Germinal center (tissue), 1 donor: Measurements from ENCODE around the gene GABBR2.
"Not testable (repeated sequence)": the region's sequence is repeated elsewhere in the genome, so short reads cannot be mapped to it uniquely, and the experiment has no call there.

ENCODE experiments used
- DNase-seq: peaks from one replicate; pipeline ENCODE4 v3.0.0; 2012; ENCODE audit warnings: mixed read lengths, low spot score

The GABBR2 gene

DNA sequence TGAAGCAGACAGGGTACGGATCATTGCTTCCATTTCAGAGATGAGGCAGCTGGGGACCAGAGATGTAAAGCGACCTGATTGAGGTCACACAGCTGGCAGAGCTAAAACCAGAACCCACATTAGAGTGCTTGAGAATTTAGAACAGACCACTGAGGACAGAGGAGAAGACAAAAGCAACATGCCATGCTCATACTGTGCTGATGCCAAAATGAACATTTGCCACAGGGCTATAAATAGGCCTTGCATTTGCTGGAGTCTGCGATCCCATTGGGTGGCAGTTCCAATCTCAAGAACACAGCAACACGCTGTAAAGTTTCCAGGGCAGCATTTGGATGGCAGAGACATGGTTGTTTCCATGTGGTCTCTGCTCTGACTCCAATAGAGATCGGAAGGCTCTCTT is 230.9 kb downstream of the GABBR2 start:
- no peak for DNase-seq

GRCh38 chr9:98472216-98472615 is 236.5 kb downstream of the GABBR2 start:
- no peak for DNase-seq

DNA sequence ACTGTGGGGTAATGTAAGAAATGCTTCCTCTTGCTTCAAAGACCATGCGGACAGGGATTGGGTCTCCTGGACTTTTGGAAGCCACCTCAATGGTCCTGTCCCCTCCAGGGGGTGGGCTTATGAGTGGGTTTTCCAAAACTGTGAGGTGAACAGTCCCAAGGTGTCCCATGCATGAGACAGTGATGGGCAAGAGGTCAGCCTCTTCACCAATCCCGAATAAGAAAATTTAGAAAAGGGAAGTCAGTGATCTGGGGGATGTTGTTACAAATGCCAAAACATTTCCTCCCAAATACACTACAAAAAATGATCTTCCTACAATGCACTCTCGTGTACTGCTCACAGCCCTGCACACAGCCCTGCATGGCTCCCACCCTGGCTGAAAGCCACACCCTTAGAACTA is 237.6 kb downstream of the GABBR2 start:
- no peak for DNase-seq

GRCh38 chr9:98468567-98469239 is 240.0 kb downstream of the GABBR2 start:
- no peak for DNase-seq

DNA sequence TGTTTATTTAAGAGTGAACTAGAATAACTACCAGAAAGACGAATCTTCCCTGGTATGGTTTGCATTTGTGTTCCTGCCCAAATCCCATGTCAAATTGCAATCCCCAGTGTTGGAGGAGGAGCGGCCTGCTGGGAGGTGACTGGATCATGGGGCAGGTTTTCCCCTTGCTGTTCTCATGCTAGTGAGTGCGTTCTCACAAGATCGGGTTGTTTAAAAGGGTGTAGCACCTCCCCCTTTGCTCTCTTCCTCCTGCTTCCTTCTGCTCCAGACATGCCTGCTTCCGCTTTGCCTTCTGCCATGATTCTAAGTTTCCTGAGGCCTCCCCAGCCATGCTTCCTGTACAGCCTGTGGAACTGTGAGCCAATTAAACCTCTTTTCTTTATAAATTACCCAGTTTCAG is 242.9 kb downstream of the GABBR2 start:
- no peak for DNase-seq

DNA sequence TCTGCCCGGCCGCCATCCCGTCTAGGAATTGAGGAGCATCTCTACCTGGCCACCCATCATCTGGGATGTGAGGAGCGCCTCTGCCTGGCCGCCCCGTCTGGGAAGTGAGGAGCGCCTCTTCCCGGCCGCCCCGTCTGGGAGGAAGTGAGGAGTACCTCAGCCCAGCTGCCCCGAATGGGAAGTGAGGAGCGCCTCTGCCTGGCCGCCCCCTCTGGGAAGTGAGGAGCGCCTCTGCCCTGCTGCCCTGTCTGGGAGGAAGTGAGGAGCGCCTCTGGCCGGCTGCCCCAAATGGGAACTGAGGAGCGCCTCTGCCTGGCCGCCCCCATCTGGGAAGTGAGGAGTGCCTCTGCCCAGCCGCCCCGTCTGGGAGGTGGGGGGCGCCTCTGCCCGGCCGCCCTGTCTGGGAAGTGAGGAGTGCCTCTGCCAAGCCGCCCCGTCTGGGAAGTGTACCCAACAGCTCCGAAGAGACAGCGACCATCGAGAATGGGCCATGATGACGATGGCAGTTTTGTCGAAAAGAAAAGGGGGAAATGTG is 244.5 kb downstream of the GABBR2 start:
- not testable (repeated sequence) for DNase-seq

- DNase-seq = no peak
These were observed 246.4 kb downstream of the GABBR2 start for GRCh38 chr9:98462310-98462709.

- no peak for DNase-seq
These were observed 248.0 kb downstream of the GABBR2 start for GRCh38 chr9:98460704-98461103.

DNA sequence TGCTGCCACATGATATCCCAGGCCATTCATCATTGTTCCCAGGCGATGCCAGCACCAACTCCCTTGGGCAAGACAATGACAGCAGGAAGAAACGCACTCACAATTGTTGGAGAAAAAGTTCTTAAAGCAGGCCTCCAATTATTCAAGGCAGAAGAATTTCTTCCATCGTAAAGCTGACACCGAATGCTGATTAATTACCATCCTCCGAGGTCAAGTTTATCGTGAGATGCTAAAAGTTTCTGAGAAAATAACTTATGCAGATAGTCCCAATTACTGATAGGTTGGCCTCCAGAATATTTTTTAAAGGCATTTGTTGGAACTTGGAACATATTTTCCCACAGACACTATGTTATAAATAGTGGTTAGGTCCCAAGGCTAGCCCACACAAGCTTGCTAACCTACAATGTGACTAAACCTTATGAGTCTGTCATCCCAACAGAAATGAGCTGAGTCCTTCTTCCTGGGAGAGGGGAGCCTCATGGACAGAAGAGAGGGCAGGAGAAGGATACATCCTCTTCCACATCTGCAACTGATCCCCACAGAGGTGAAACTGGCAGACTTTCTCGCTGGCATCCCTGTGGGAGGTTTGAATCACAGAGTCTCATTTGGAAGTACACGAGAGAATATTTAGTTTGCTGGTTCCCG is 250.9 kb downstream of the GABBR2 start:
- no peak for DNase-seq

GRCh38 chr9:98456156-98456613 is 252.6 kb downstream of the GABBR2 start:
- no peak for DNase-seq

DNA sequence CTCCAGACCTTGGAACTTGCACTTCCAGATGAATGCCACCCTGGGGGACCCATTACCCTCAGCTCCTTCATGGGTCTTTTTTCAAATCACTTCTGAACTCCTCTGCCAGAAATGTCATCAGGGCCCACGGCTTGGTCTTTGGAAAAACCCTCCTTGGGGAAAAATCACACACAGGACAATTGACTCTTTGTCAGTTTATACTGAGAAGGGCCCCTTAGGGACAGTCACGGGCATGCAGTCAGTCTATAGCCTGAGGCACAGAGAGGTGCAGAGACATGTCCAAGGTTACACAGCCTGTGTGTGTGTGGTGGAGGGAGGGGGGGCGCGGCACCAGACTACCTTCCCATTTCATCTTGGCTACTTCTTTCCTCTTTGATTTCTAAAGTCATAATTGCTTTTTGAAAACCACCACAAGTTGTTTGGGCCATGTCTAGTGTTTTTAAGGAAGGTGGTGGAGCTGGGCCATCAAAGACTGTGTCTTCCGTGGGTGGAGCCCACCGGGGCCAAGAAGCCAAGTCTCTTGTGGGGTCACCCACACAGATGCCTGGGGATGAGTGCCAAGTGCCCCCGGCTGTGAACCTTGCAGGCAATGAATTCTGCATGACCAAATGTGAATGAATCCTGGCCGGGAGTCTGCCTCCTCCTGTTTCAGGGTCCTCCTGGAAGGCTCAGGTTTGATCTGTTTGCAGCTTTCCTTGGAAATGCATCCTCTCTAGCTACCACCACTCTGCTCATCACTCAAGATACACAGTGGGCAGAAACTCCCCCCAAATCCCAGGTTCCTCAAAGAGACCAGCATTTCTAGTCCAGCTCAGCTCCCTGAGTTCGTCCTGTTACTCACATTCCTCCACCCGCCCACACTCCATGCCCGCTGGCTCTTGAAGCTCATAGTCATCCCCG is 253.2 kb downstream of the GABBR2 start:
- no peak for DNase-seq

DNA sequence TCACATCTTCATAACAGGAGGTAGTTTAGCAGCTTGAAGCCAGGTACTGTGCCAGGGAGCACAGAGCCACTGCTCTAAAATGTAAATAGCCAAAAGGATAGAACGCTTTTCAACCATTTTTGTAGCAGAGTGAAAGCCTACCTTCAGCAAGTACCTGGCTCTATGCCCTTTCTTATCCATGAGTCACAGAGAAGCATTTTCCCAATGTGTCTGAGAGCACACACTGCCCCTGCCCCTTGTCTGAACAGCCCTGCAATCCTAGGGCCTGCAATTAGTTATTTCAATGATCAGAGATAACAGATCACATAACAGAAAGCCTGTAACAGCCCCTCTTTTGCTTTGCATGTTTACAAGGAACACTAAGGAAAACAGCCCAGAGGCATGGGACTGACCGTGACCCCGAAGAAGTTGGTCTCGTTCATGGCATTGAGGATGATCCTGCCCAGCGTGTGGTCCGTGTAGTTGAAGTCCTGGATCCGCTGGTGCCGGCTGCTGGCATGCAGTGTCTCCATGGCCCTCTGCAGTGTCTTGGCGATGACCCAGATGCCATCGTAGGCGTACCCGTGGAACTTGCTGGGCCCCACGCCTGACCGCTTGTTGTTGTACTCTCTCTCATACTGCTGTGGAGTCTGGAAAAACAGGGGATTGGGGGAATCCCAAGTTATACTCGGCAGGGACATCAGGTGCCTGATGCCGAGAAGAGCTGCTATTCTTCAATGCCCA is 255.0 kb downstream of the GABBR2 start:
- DNase-seq = no peak

GRCh38 chr9:98451576-98451975 is 257.2 kb downstream of the GABBR2 start:
- no peak for DNase-seq

DNA sequence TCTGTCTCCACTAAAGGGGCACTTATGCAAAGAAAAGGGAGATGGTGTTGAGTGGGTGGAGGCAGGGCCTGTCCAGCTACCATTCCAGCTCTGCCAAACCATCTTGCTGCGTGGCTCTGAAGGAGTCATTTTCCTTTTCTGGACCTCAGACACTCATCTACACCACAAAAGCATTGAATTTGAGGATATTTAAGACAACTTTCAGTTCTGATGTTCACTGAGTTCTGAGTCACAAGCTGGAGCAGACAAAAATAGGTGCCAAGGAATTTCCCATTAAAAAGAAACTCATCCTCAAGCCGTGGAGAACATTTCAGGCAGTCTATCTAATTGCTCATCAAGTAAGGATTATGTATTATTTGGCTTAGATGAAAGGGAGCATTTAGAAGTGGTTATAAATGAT is 258.2 kb downstream of the GABBR2 start:
- no peak for DNase-seq

DNA sequence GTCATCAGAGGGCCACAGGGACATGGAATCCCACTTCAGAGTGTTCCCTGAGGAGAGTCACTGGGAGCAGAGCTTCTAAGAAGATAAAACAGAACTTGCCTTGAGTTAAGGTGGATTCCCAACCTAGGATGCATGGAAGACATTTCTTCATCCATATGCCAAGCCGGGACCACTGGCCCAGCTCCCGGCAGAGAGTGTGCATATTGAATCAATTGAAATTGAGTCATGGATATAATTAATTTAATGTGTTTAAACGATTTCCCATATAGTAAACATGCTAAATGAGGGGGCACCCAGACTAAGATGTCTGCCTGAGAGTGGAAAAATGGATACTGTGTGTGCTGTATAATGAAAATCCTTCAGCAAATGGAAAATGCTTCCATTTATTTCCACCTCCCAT is 258.9 kb downstream of the GABBR2 start:
- DNase-seq = no peak

DNA sequence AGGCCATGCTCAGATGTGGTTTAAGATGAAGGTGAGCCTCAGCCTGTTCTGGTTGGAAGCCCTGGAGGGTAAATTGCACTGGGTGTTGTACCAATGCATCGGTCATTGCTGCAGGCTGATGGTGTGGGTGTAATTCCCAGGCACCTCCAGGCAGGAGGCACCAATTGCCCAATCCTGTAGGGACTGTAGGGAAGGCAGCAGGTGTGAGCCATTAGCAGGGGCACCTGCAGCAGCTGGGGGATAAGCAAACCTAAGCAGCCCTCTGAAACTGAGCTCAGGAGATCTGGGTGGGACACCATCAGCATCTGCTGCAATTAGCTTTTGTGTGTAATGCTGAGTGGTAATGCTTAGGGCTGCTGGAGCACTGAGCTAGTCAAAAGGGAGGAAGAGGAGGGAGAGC is 263.2 kb downstream of the GABBR2 start:
- no peak for DNase-seq

DNA sequence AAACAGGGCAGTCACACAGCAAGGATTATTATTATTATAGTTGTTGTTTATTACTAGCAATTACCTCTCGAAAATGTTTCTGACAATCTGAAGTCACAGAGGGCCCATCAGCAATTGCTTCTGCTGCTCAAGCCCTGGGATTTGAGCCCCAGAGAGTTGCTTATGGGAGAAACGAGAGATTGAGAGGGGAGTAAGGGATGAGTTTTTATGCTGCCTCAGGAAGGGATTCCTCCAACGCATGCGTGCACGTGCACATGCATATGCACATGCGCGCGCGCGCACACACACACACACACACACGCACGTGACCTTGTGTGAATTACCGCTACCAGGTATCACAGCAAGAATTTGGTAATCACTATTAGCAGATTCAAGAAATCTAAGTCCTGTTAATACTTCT is 264.1 kb downstream of the GABBR2 start:
- no peak for DNase-seq

DNA sequence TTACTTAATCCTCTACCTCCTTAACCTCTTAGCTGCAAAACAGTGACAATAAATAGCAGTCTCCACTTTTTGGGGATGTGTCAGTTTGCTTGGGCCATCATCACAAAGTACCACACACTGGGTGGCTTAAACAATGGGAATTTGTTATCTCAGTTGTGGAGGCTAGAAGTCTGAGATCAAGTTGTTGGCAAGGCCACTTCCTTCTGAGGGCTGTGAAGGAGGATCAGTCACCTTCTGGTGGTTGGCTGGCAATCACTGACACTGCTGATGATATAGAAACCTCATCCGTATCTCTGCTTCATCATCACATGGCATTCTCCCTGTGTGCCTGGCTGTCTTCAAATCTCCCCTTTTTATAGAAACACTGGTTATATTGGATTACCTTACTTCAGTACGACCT is 266.2 kb downstream of the GABBR2 start:
- DNase-seq = no peak

DNA sequence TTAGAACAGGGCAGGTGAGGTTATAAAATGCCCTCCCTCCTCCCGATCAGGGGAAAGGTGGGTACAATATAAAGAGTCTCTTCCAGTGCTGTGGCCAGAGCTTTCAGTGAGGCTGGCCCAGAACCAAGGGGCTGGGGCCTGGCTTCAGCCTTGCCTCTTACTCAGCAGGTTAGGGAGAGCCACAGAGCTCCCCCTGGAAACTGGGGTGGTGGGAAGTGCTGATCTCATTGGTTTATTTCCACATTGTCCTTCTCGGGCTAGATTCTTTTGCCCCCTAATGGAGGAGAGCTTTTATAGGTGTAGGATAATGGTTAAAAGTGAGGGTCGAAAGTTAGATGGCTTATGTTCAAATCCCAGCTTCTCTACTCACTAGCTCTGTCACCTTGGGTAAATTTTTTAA is 266.6 kb downstream of the GABBR2 start:
- DNase-seq = no peak

GRCh38 chr9:98438666-98439065 is 270.1 kb downstream of the GABBR2 start:
- DNase-seq = no peak

- no peak for DNase-seq
These were observed 271.2 kb downstream of the GABBR2 start for GRCh38 chr9:98437458-98438034.

- no peak for DNase-seq
These were observed 275.8 kb downstream of the GABBR2 start for GRCh38 chr9:98432960-98433359.
